ENCODE measurements around the gene PNLDC1. TPM values are rescaled to one million over a fixed set of nuclear protein-coding genes. Genes with fewer than 3 reads are reported as not detected.
"Not testable (repeated sequence)": the region's sequence is repeated elsewhere in the genome, so short reads cannot be mapped to it uniquely, and the experiment has no call there.

Gene PNLDC1
- total and polyA plus RNA-seq, 2 of the 4 experiments (the other 2 are of a cell fraction): not detected

DNA sequence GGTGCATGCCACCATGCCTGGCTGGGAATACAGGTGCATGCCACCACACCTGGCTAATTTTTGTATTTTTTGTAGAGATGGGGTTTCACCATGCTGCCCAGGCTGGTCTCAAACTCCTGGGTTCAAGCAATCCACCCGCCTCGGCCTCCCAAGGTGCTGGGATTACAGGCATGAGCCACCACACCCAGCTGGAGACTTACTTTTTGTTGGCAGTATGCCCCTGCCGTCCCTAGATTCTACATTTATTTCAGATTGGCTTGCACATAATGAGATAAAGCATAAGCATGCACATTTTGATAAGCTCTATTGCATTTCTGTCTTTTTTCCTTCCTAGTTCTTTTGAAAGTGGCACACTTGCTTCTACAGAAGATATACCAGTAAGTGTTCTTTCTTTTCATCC lies 16.7 kb downstream of the PNLDC1 start:
- H2AFZ ChIP-seq (replicated peaks; ENCODE audit: low read length, poor library complexity); H3K9me3 ChIP-seq (ENCODE audit: control insufficient read depth, insufficient read depth, low read length); H4K91ac ChIP-seq (ENCODE audit: insufficient read depth, low read depth, low read length); H3K14ac ChIP-seq (replicated peaks; ENCODE audit: low read depth, low read length); BruUV-seq (replicated peaks); H3K4ac ChIP-seq (ENCODE audit: low read depth, low read length); ATAC-seq (ENCODE audit: low read depth); H3K18ac ChIP-seq (ENCODE audit: low read depth, low read length); H2BK20ac ChIP-seq (ENCODE audit: low read depth, low read length); H3K4me3 ChIP-seq (ENCODE audit: insufficient read depth, low read depth, low read length); POLR2A ChIA-PET (ENCODE audit: unreplicated experiment); H2BK15ac ChIP-seq (ENCODE audit: low read depth, low read length); H3K4me2 ChIP-seq (ENCODE audit: low read depth, low read length); intact Hi-C loops (cut with micrococcal nuclease); H3K27ac ChIP-seq (ENCODE audit: insufficient read depth, low read length); H4K5ac ChIP-seq (ENCODE audit: low read depth, low read length); H3K23ac ChIP-seq (ENCODE audit: low read depth, low read length); H2AK9ac ChIP-seq (replicated peaks; ENCODE audit: low read depth, low read length, poor library complexity); H3K56ac ChIP-seq (ENCODE audit: extremely low read depth, insufficient read depth, low read length); H2AK5ac ChIP-seq (ENCODE audit: low read depth, low read length); H4K20me1 ChIP-seq (ENCODE audit: insufficient read depth, low read length); dilution Hi-C loops (cut with HindIII; ENCODE audit: low sequenced_read_pairs, unreplicated experiment); H3K9me1 ChIP-seq (ENCODE audit: insufficient read depth, low read length); H2BK5ac ChIP-seq (ENCODE audit: low read depth, low read length, poor library complexity, severe bottlenecking); H4K8ac ChIP-seq (ENCODE audit: low read depth in 2 of 2, low read length in 2 of 2); DNase-seq; CTCF ChIA-PET; H3K9ac ChIP-seq (ENCODE audit: low read depth, low read length); H3K4me1 ChIP-seq (ENCODE audit: control insufficient read depth, insufficient read depth, low read length); H3K79me1 ChIP-seq (ENCODE audit: low read depth in 1 of 2, low read length in 2 of 2); H2BK120ac ChIP-seq (ENCODE audit: low read depth, low read length); H3K36me3 ChIP-seq (ENCODE audit: control insufficient read depth, insufficient read depth, low read length): not testable (repeated sequence)
- H3K27me3 ChIP-seq (ENCODE audit: control insufficient read depth, insufficient read depth, low read length): peaks cover 30% of the 10 kb centered on the region
- in situ Hi-C loops (cut with MboI; ENCODE audit: low sequenced_read_pairs): loop anchor here (25.0 kb wide), 1 partner anchor 629 kb away; no protein-coding TSS in a partner anchor
- WGBS, 2 experiments (ENCODE audit: extremely low coverage in 2 of 2, insufficient read length in 1 of 2): no CpG with 5 or more reads among the region's 3 CpGs
